ENCODE results near the gene RERE.

GRCh38 chr1:8685463-8685862 is 132.0 kb downstream of the RERE start:
- TF ChIP-seq CTCF (IDR thresholded peaks at IDR 0.05), result no peak
- no peak for TF ChIP-seq POLR2A (IDR thresholded peaks at IDR 0.05)

All from uterus (tissue), 2 donors.